HUES6 (cell line): Measurements from ENCODE around the gene DENND4A.
"Not testable (repeated sequence)": the region's sequence is repeated elsewhere in the genome, so short reads cannot be mapped to it uniquely, and the experiment has no call there.

Experiments used
- H3K27ac ChIP-seq: 2 replicates; pipeline ENCODE4 v1.7.0; 2013; ENCODE audit warnings: low read depth, mild to moderate bottlenecking, low read length, inconsistent platforms
- H3K27me3 ChIP-seq: 2 replicates; pipeline ENCODE4 v1.6.1; 2013; ENCODE audit warnings: low read length; ENCODE audit not compliant: control insufficient read depth, insufficient read depth
- H3K36me3 ChIP-seq: 2 replicates; pipeline ENCODE4 v1.6.1; 2013; ENCODE audit warnings: low read length; ENCODE audit not compliant: control insufficient read depth, insufficient read depth
- H3K4me1 ChIP-seq: 2 replicates; pipeline ENCODE4 v1.6.1; 2013; ENCODE audit warnings: low read length; ENCODE audit not compliant: control insufficient read depth, insufficient read depth
- H3K4me3 ChIP-seq: 2 replicates; pipeline ENCODE4 v1.5.1; 2013; ENCODE audit warnings: low read depth, low read length
- H3K9ac ChIP-seq: one replicate; pipeline ENCODE4 v1.6.1; 2013; ENCODE audit warnings: mild to moderate bottlenecking, low read length
- H3K9me3 ChIP-seq: 2 replicates; pipeline ENCODE4 v1.6.1; 2013; ENCODE audit warnings: low read depth, low read length; ENCODE audit not compliant: control insufficient read depth, insufficient read depth

DENND4A gene

GRCh38 chr15:65751431-65751830 lies 40.7 kb downstream of the DENND4A start:
- H3K27ac ChIP-seq = no peak overlapping the region
- no peak overlapping the region for H3K4me3 ChIP-seq

GRCh38 chr15:65747265-65747664 lies 44.8 kb downstream of the DENND4A start:
- Histone ChIP-seq H3K27me3 (no peaks in the 10 kb centered on the region), H3K4me1 (no peaks in the 10 kb centered on the region), H3K36me3 (no peaks in the 10 kb centered on the region), H3K4me3 (no peak overlapping the region), H3K9me3 (no peaks in the 10 kb centered on the region), H3K27ac (no peak overlapping the region), H3K9ac (no peak overlapping the region)

More at GRCh38 chr15:65751431-65751830, 40.7 kb downstream of the DENND4A start:
- no peak overlapping the region for H3K9ac ChIP-seq
- H3K27me3 ChIP-seq = no peaks in the 10 kb centered on the region
- H3K36me3 ChIP-seq = no peaks in the 10 kb centered on the region
- H3K4me1 ChIP-seq = no peaks in the 10 kb centered on the region
- no peaks in the 10 kb centered on the region for H3K9me3 ChIP-seq

GRCh38 chr15:65743637-65744252 lies 48.3 kb downstream of the DENND4A start:
- no peaks in the 10 kb centered on the region for H3K27me3 ChIP-seq
- H3K4me3 ChIP-seq = no peak overlapping the region
- H3K36me3 ChIP-seq = no peaks in the 10 kb centered on the region
- H3K27ac ChIP-seq = no peak overlapping the region
- H3K9ac ChIP-seq = no peak overlapping the region
- no peaks in the 10 kb centered on the region for H3K4me1 ChIP-seq
- no peaks in the 10 kb centered on the region for H3K9me3 ChIP-seq

- Histone ChIP-seq H3K9ac (no peak overlapping the region), H3K4me3 (no peak overlapping the region), H3K9me3 (no peaks in the 10 kb centered on the region), H3K4me1 (no peaks in the 10 kb centered on the region), H3K27me3 (no peaks in the 10 kb centered on the region), H3K36me3 (no peaks in the 10 kb centered on the region), H3K27ac (no peak overlapping the region)
Observed at GRCh38 chr15:65740148-65740547, 51.9 kb downstream of the DENND4A start.

GRCh38 chr15:65738649-65739048 lies 53.4 kb downstream of the DENND4A start:
- H3K36me3 ChIP-seq = no peaks in the 10 kb centered on the region
- H3K4me3 ChIP-seq = no peak overlapping the region

GRCh38 chr15:65733599-65733998 lies 58.5 kb downstream of the DENND4A start:
- H3K9me3 ChIP-seq, H3K36me3 ChIP-seq, H3K27ac ChIP-seq, H3K9ac ChIP-seq, H3K4me1 ChIP-seq, H3K27me3 ChIP-seq, H3K4me3 ChIP-seq: not testable (repeated sequence)

More at GRCh38 chr15:65738649-65739048, 53.4 kb downstream of the DENND4A start:
- Histone ChIP-seq H3K4me1 (no peaks in the 10 kb centered on the region), H3K9ac (no peak overlapping the region), H3K9me3 (no peaks in the 10 kb centered on the region), H3K27ac (no peak overlapping the region), H3K27me3 (no peaks in the 10 kb centered on the region)

- no peak overlapping the region for H3K4me3 ChIP-seq
- no peaks in the 10 kb centered on the region for H3K4me1 ChIP-seq
- no peaks in the 10 kb centered on the region for H3K9me3 ChIP-seq
- no peaks in the 10 kb centered on the region for H3K36me3 ChIP-seq
- no peaks in the 10 kb centered on the region for H3K27me3 ChIP-seq
- no peak overlapping the region for H3K9ac ChIP-seq
- no peak overlapping the region for H3K27ac ChIP-seq
Observed at GRCh38 chr15:65732698-65733097, 59.4 kb downstream of the DENND4A start.

- no peak overlapping the region for H3K27ac ChIP-seq
Observed at GRCh38 chr15:65731926-65732325, 60.2 kb downstream of the DENND4A start.

GRCh38 chr15:65730549-65731172 lies 61.4 kb downstream of the DENND4A start:
- no peak overlapping the region for H3K27ac ChIP-seq

More at GRCh38 chr15:65731926-65732325, 60.2 kb downstream of the DENND4A start:
- H3K9me3 ChIP-seq = no peaks in the 10 kb centered on the region
- no peaks in the 10 kb centered on the region for H3K36me3 ChIP-seq
- no peaks in the 10 kb centered on the region for H3K27me3 ChIP-seq
- H3K4me3 ChIP-seq = no peak overlapping the region
- no peak overlapping the region for H3K9ac ChIP-seq
- no peaks in the 10 kb centered on the region for H3K4me1 ChIP-seq

GRCh38 chr15:65724464-65725215 lies 67.5 kb downstream of the DENND4A start:
- Histone ChIP-seq H3K4me1 (no peaks in the 10 kb centered on the region), H3K36me3 (no peaks in the 10 kb centered on the region), H3K4me3 (no peak overlapping the region), H3K9ac (no peak overlapping the region), H3K27ac (no peak overlapping the region), H3K27me3 (no peaks in the 10 kb centered on the region), H3K9me3 (no peaks in the 10 kb centered on the region)

More at GRCh38 chr15:65730549-65731172, 61.4 kb downstream of the DENND4A start:
- Histone ChIP-seq H3K9me3 (no peaks in the 10 kb centered on the region), H3K9ac (no peak overlapping the region), H3K4me1 (no peaks in the 10 kb centered on the region), H3K36me3 (no peaks in the 10 kb centered on the region), H3K4me3 (no peak overlapping the region), H3K27me3 (no peaks in the 10 kb centered on the region)

- H3K36me3 ChIP-seq = no peaks in the 10 kb centered on the region
- H3K27ac ChIP-seq = no peak overlapping the region
- H3K27me3 ChIP-seq = no peaks in the 10 kb centered on the region
- no peaks in the 10 kb centered on the region for H3K4me1 ChIP-seq
- H3K9ac ChIP-seq = no peak overlapping the region
- no peaks in the 10 kb centered on the region for H3K9me3 ChIP-seq
- no peak overlapping the region for H3K4me3 ChIP-seq
Observed at GRCh38 chr15:65723876-65724275, 68.2 kb downstream of the DENND4A start.
